ENCODE data around the gene COBL. TPM values are rescaled to one million over a fixed set of nuclear protein-coding genes. Genes with fewer than 3 reads are reported as not detected.

Gene COBL
- total RNA-seq, 1 experiment from 2014 or later, result 8.6 TPM

- Histone ChIP-seq H3K9me2 (replicated peaks; ENCODE audit: low read length) (no peaks in the 10 kb centered on the region), H3K9ac (ENCODE audit: low read length) (no peak overlapping the region), H3K27me3 (ENCODE audit: low read length) (no peaks in the 10 kb centered on the region), H3K79me2 (ENCODE audit: low read length) (no peaks in the 10 kb centered on the region), H2AFZ (ENCODE audit: low read length) (no peak overlapping the region), H3K4me3 (ENCODE audit: low read length) (no peak overlapping the region), H3K9me3 (ENCODE audit: low read length) (no peaks in the 10 kb centered on the region), H3K27ac (ENCODE audit: low read length) (no peak overlapping the region), H3K4me2 (ENCODE audit: low read length) (no peak overlapping the region), H3K4me1 (ENCODE audit: insufficient read depth, low read length) (no peaks in the 10 kb centered on the region), H3K36me3 (ENCODE audit: low read depth, low read length) (peaks cover 4% of the 10 kb centered on the region; the same call in 1 of the 2 replicates), H4K20me1 (ENCODE audit: low read length) (no peaks in the 10 kb centered on the region), H3F3A (ENCODE audit: low read length, unreplicated experiment) (no peaks in the 10 kb centered on the region)
- BruUV-seq (replicated peaks), result no TSS peak
- no peak for ATAC-seq
- ChIA-PET CTCF (no interaction called here), POLR2A (ENCODE audit: unreplicated experiment) (no interaction called here)
- TF ChIP-seq EZH2 (IDR thresholded peaks at IDR 0.05; ENCODE audit: low read length, unreplicated experiment) (no peak), EZH2phosphoT487 (IDR thresholded peaks at IDR 0.05; ENCODE audit: borderline replicate concordance, low read length) (no peak), CTCF (conservative IDR thresholded peaks at IDR 0.05; ENCODE audit: low read depth, low read length) (no peak)
- intact Hi-C loops (cut with micrococcal nuclease), result no loop called here
- DNase-seq, result no peak
Measured at GRCh38 chr7:51114501-51114900, 202.1 kb downstream of the COBL start.

- Histone ChIP-seq H3K9ac (ENCODE audit: low read length) (no peak overlapping the region), H2AFZ (ENCODE audit: low read length) (no peak overlapping the region), H4K20me1 (ENCODE audit: low read length) (no peaks in the 10 kb centered on the region), H3K9me3 (ENCODE audit: low read length) (no peaks in the 10 kb centered on the region), H3K36me3 (ENCODE audit: low read depth, low read length) (peaks cover 4% of the 10 kb centered on the region; the same call in 1 of the 2 replicates), H3K9me2 (replicated peaks; ENCODE audit: low read length) (no peaks in the 10 kb centered on the region), H3K27me3 (ENCODE audit: low read length) (no peaks in the 10 kb centered on the region), H3K27ac (ENCODE audit: low read length) (no peak overlapping the region), H3K4me3 (ENCODE audit: low read length) (no peak overlapping the region), H3K79me2 (ENCODE audit: low read length) (no peaks in the 10 kb centered on the region), H3K4me2 (ENCODE audit: low read length) (no peak overlapping the region), H3K4me1 (ENCODE audit: insufficient read depth, low read length) (no peaks in the 10 kb centered on the region), H3F3A (ENCODE audit: low read length, unreplicated experiment) (no peaks in the 10 kb centered on the region)
- intact Hi-C loops (cut with micrococcal nuclease), result no loop called here
- CTCF ChIA-PET, result no interaction called here
- ATAC-seq (no peak), DNase-seq (no peak)
- TF ChIP-seq EZH2 (IDR thresholded peaks at IDR 0.05; ENCODE audit: low read length, unreplicated experiment), result no peak
- TF ChIP-seq EZH2phosphoT487 (IDR thresholded peaks at IDR 0.05; ENCODE audit: borderline replicate concordance, low read length), result no peak
- TF ChIP-seq CTCF (conservative IDR thresholded peaks at IDR 0.05; ENCODE audit: low read depth, low read length), result no peak
- BruUV-seq (replicated peaks), result no TSS peak
- POLR2A ChIA-PET (ENCODE audit: unreplicated experiment), result no interaction called here
Measured at GRCh38 chr7:51113962-51114361, 202.6 kb downstream of the COBL start.

- TF ChIP-seq EZH2 (IDR thresholded peaks at IDR 0.05; ENCODE audit: low read length, unreplicated experiment), result no peak
- TF ChIP-seq EZH2phosphoT487 (IDR thresholded peaks at IDR 0.05; ENCODE audit: borderline replicate concordance, low read length), result no peak
- no peak for TF ChIP-seq CTCF (conservative IDR thresholded peaks at IDR 0.05; ENCODE audit: low read depth, low read length)
- ChIA-PET POLR2A (ENCODE audit: unreplicated experiment) (no interaction called here), CTCF (interaction anchor here (0.5 kb wide), 1 partner anchor 27 kb away, joined by 5 read pairs; no protein-coding TSS in a partner anchor)
- Histone ChIP-seq H3K4me3 (ENCODE audit: low read length) (no peak overlapping the region), H3K9ac (ENCODE audit: low read length) (no peak overlapping the region), H3K27me3 (ENCODE audit: low read length) (no peaks in the 10 kb centered on the region), H3K36me3 (ENCODE audit: low read depth, low read length) (peaks cover 4% of the 10 kb centered on the region; the same call in 1 of the 2 replicates), H3K79me2 (ENCODE audit: low read length) (no peaks in the 10 kb centered on the region), H3K9me3 (ENCODE audit: low read length) (no peaks in the 10 kb centered on the region), H3F3A (ENCODE audit: low read length, unreplicated experiment) (no peaks in the 10 kb centered on the region), H4K20me1 (ENCODE audit: low read length) (no peaks in the 10 kb centered on the region), H2AFZ (ENCODE audit: low read length) (no peak overlapping the region), H3K4me2 (ENCODE audit: low read length) (no peak overlapping the region), H3K27ac (ENCODE audit: low read length) (no peak overlapping the region), H3K4me1 (ENCODE audit: insufficient read depth, low read length) (no peaks in the 10 kb centered on the region), H3K9me2 (replicated peaks; ENCODE audit: low read length) (no peaks in the 10 kb centered on the region)
- intact Hi-C loops (cut with micrococcal nuclease), result no loop called here
- no peak for ATAC-seq
- BruUV-seq (replicated peaks), result no TSS peak
- no peak for DNase-seq
Measured at GRCh38 chr7:51113560-51113959, 203.0 kb downstream of the COBL start.

All from PC-3 (cell line).